ENCODE measurements around the gene PSG4. TPM values are rescaled to one million over a fixed set of nuclear protein-coding genes. Genes with fewer than 3 reads are reported as not detected.
"Not testable (repeated sequence)": the region's sequence is repeated elsewhere in the genome, so short reads cannot be mapped to it uniquely, and the experiment has no call there.

PSG4 gene
- total and polyA plus RNA-seq, 11 donors = not detected

- 53 to 62% (median 60%) methylated on average over 4 of the region's 4 CpGs for WGBS, 4 donors
- H3K9me3 ChIP-seq, H3K4me3 ChIP-seq, H3K27me3 ChIP-seq, ATAC-seq, DNase-seq, H3K4me1 ChIP-seq, H3K36me3 ChIP-seq, H3K27ac ChIP-seq: not testable (repeated sequence)
- intact Hi-C loops (cut with DNase I) = loop anchor here in 3 of 10 donors (5.0 to 10.0 kb wide), 3 partner anchors 70 to 88 kb away; partner anchors contain the start of gene PSG9 (in 1 of the 3)
Measured at GRCh38 chr19:43192381-43193155, 12.9 kb downstream of the PSG4 start.

GRCh38 chr19:43188092-43188491 lies 17.3 kb downstream of the PSG4 start:
- intact Hi-C loops (cut with DNase I); H3K27ac ChIP-seq; DNase-seq; H3K9me3 ChIP-seq; H3K36me3 ChIP-seq; H3K4me1 ChIP-seq; H3K4me3 ChIP-seq; H3K27me3 ChIP-seq; ATAC-seq: not testable (repeated sequence)
- 53 to 57% (median 56%) methylated on average over 9 of the region's 9 CpGs for WGBS, 4 donors
- peak in 2 of 12 donors; percentile 9 to 15 for TF ChIP-seq CTCF (IDR thresholded peaks at IDR 0.05)

- 68 to 88% (median 76%) methylated on average over 6 to 7 of the region's 7 CpGs for whole genome bisulfite sequencing, 4 donors
- H3K4me3 ChIP-seq; intact Hi-C loops (cut with DNase I); H3K27ac ChIP-seq; DNase-seq; H3K27me3 ChIP-seq; H3K9me3 ChIP-seq; ATAC-seq; H3K4me1 ChIP-seq; H3K36me3 ChIP-seq: not testable (repeated sequence)
Measured at GRCh38 chr19:43186311-43186935, 19.0 kb downstream of the PSG4 start, which contains the start of gene PSG5. Gene PSG5 (minus strand): TSS chr19:43186536. CDS start chr19:43186405, 131 bp downstream.

- WGBS, 4 donors = 55 to 67% (median 59%) methylated on average over 4 of the region's 4 CpGs
- intact Hi-C loops (cut with DNase I); H3K4me1 ChIP-seq; H3K36me3 ChIP-seq; DNase-seq; H3K27ac ChIP-seq; H3K4me3 ChIP-seq; H3K9me3 ChIP-seq; ATAC-seq; H3K27me3 ChIP-seq: not testable (repeated sequence)
Measured at GRCh38 chr19:43181869-43182771, 23.3 kb downstream of the PSG4 start.

- WGBS, 4 donors = 0 to 20% (median 10%) methylated on average over 1 of the region's 1 CpG
- ATAC-seq; H3K36me3 ChIP-seq; H3K27me3 ChIP-seq; H3K9me3 ChIP-seq; H3K4me3 ChIP-seq; H3K4me1 ChIP-seq; H3K27ac ChIP-seq; intact Hi-C loops (cut with DNase I); DNase-seq: not testable (repeated sequence)
Measured at GRCh38 chr19:43179569-43180147, 25.8 kb downstream of the PSG4 start.

GRCh38 chr19:43178577-43178976 lies 26.9 kb downstream of the PSG4 start:
- H3K27me3 ChIP-seq; intact Hi-C loops (cut with DNase I); H3K9me3 ChIP-seq; H3K27ac ChIP-seq; ATAC-seq; H3K4me3 ChIP-seq; DNase-seq; H3K4me1 ChIP-seq; H3K36me3 ChIP-seq: not testable (repeated sequence)
- WGBS, 4 donors = 84 to 93% (median 86%) methylated on average over 1 to 3 of the region's 3 CpGs; no CpG with 5 or more reads in 1 of the 4 donors

GRCh38 chr19:43165906-43166305 lies 39.5 kb downstream of the PSG4 start:
- H3K4me3 ChIP-seq; DNase-seq; ATAC-seq; H3K27ac ChIP-seq; intact Hi-C loops (cut with DNase I); H3K27me3 ChIP-seq; H3K9me3 ChIP-seq; H3K36me3 ChIP-seq; H3K4me1 ChIP-seq: not testable (repeated sequence)
- WGBS, 4 donors = 51 to 76% (median 68%) methylated on average over 3 of the region's 3 CpGs

GRCh38 chr19:43163135-43163534 lies 42.3 kb downstream of the PSG4 start:
- H3K27me3 ChIP-seq; H3K4me1 ChIP-seq; H3K36me3 ChIP-seq; intact Hi-C loops (cut with DNase I); DNase-seq; H3K27ac ChIP-seq; H3K9me3 ChIP-seq; H3K4me3 ChIP-seq; ATAC-seq: not testable (repeated sequence)
- 60 to 70% (median 63%) methylated on average over 3 of the region's 3 CpGs for WGBS, 4 donors

- WGBS, 4 donors = 45 to 54% (median 50%) methylated on average over 2 of the region's 2 CpGs
- ATAC-seq; H3K36me3 ChIP-seq; H3K27me3 ChIP-seq; intact Hi-C loops (cut with DNase I); H3K27ac ChIP-seq; H3K4me3 ChIP-seq; H3K4me1 ChIP-seq; H3K9me3 ChIP-seq; DNase-seq: not testable (repeated sequence)
Measured at GRCh38 chr19:43162261-43162660, 43.2 kb downstream of the PSG4 start.

Measured in heart left ventricle (tissue), 16 donors.